Heart left ventricle (tissue), 13 donors: ENCODE measurements around the gene POMZP3.
"Not testable (repeated sequence)": the region's sequence is repeated elsewhere in the genome, so short reads cannot be mapped to it uniquely, and the experiment has no call there.

Source experiments
- CTCF ChIP-seq, 12 donors: fragments of 200-600 bp; sonication (generic) in 4 of 12; IDR thresholded peaks; one replicate each; pipeline versions ENCODE4 v1.5.0 to v1.8.0; 2018 to 2022; ENCODE audit warnings: antibody characterized with exemption in 12 of 12, mild to moderate bottlenecking in 5 of 12
- POLR2A ChIP-seq, 2 donors: fragments of 450-650 bp; IDR thresholded peaks; one replicate each; pipeline ENCODE4 v1.6.1; 2017; ENCODE audit warnings: antibody characterized with exemption in 2 of 2, mild to moderate bottlenecking in 2 of 2, moderate library complexity in 2 of 2
- donor health status: ischemic (EF 13 %, LVEDD 7.1; RV severe dilation, severe dysfunction).
- donor health status: DM: no; HTN: yes; CAD: no.
- donor health status: DM: no; HTN: no; CAD: no.
- donor health status: ischemic (EF 25% LVEDD 6.9; RV normal size, moderate dysfunction).
- donor health status: ischemic (EF 25% LVEDD 5.7; RV mildly dilated, moderate dysfunction).
- donor health status: ischemic (EF 35%, LVEDD 5.7; RV mildly dilated, moderate dysfunction).
- donor health status: nonischemic (EF 11% LVEDD 7.7; RV severe dilation, severe dysfunction).
- donor health status: DM: yes; HTN: yes; CAD: no.
- donor health status: PGD.
- donor health status: ischemic (EF 29% LVEDD 5.4; RV normal size, mild dysfunction).
- donor health status: nonischemic (EF 23%, LVEDD 6.1; RV moderate dilation, normal function).

GRCh38 chr7:76582848-76583631 is 44.0 kb downstream of the POMZP3 start:
- not testable (repeated sequence) for TF ChIP-seq CTCF, POLR2A (IDR thresholded peaks at IDR 0.05)
